Uterus (tissue), 4 donors: ENCODE data around the gene TEX11. TPM values are rescaled to one million over a fixed set of nuclear protein-coding genes. Genes with fewer than 3 reads are reported as not detected.
"Not testable (repeated sequence)": the region's sequence is repeated elsewhere in the genome, so short reads cannot be mapped to it uniquely, and the experiment has no call there.

ENCODE experiments used
- DNase-seq, 2 donors: peaks; one replicate each; pipeline ENCODE4 v3.0.0-alpha.2; 2019 to 2020
- H3K27ac ChIP-seq, 2 donors: fragments of 200-600 bp; sonication (generic); 1 replicate in 1 of 2; 2 replicates in 1 of 2; pipeline ENCODE4 v1.5.1; 2016 to 2018
- H3K27me3 ChIP-seq, 2 donors: fragments of 200-600 bp; sonication (generic); one replicate each; pipeline ENCODE4 v1.5.1; 2018 to 2019; ENCODE audit warnings: control low read depth in 1 of 2
- H3K36me3 ChIP-seq, 2 donors: fragments of 200-600 bp; sonication (generic); one replicate each; pipeline ENCODE4 v1.5.1; 2019; ENCODE audit warnings: control low read depth in 1 of 2
- H3K4me1 ChIP-seq, 2 donors: fragments of 200-600 bp; sonication (generic); one replicate each; pipeline ENCODE4 v1.5.1; 2018 to 2019; ENCODE audit warnings: control low read depth in 1 of 2
- H3K4me3 ChIP-seq, 2 donors: fragments of 200-600 bp; sonication (generic); 1 replicate in 1 of 2; 2 replicates in 1 of 2; pipeline ENCODE4 v1.5.1; 2018 to 2019; ENCODE audit warnings: mild to moderate bottlenecking in 1 of 2
- H3K9me3 ChIP-seq, 2 donors: fragments of 200-600 bp; sonication (generic); one replicate each; pipeline ENCODE4 v1.5.1; 2019; ENCODE audit warnings: control low read depth in 1 of 2
- CTCF ChIP-seq, 4 experiments: fragments of 200-600 bp in 2 of 4; fragments of 450-650 bp in 2 of 4; sonication (generic) in 2 of 4; IDR thresholded peaks; one replicate each; pipeline ENCODE4 v1.5.1; 2016 to 2019; ENCODE audit warnings: antibody characterized with exemption in 4 of 4, mild to moderate bottlenecking in 2 of 4, moderate library complexity in 1 of 4
- POLR2A ChIP-seq, 2 donors: fragments of 450-650 bp; IDR thresholded peaks; one replicate each; pipeline ENCODE4 v1.6.1; 2016; ENCODE audit warnings: antibody characterized with exemption in 2 of 2, mild to moderate bottlenecking in 1 of 2, moderate library complexity in 1 of 2
- intact Hi-C: fragments of 100-400 bp; cut with DNase I; formaldehyde crosslinking; loops from one replicate; pipeline ENCODE4 v1.15.1; 2023; ENCODE audit warnings: low total_unique reads
- total RNA-seq, 4 donors: library from RNA; depleted of rRNA in 3 of 4; stranded (reverse); fragments of >200 nt in 3 of 4; gene quantifications; one replicate each; pipeline versions ENCODE4 v1.1.0 to v1.2.4, GENCODE V29; 2014 to 2023
- donor health status: DM: yes; HTN: yes; CAD: no.

TEX11 gene
- total RNA-seq, 4 donors from 2014 or later = 0.35 TPM; not detected in 3

GRCh38 chrX:70669120-70669519 is 239.4 kb downstream of the TEX11 start:
- Histone ChIP-seq H3K36me3 (no peaks in the 10 kb centered on the region), H3K27ac (no peak overlapping the region), H3K9me3 (no peaks in the 10 kb centered on the region), H3K4me1 (no peaks in the 10 kb centered on the region), H3K4me3 (no peak overlapping the region), H3K27me3 (no peaks in the 10 kb centered on the region)
- TF ChIP-seq CTCF (IDR thresholded peaks at IDR 0.05) (no peak), POLR2A (IDR thresholded peaks at IDR 0.05) (no peak)
- intact Hi-C loops = no loop called here
- DNase-seq = no peak

GRCh38 chrX:70664726-70665125 is 243.8 kb downstream of the TEX11 start:
- intact Hi-C loops = no loop called here
- H3K36me3 ChIP-seq = no peaks in the 10 kb centered on the region
- no peaks in the 10 kb centered on the region for H3K9me3 ChIP-seq
- no peak for DNase-seq
- no peaks in the 10 kb centered on the region for H3K4me1 ChIP-seq
- H3K27me3 ChIP-seq = no peaks in the 10 kb centered on the region
- TF ChIP-seq CTCF (IDR thresholded peaks at IDR 0.05) (no peak), POLR2A (IDR thresholded peaks at IDR 0.05) (no peak)
- no peak overlapping the region for H3K27ac ChIP-seq
- no peak overlapping the region for H3K4me3 ChIP-seq

- H3K9me3 ChIP-seq, intact Hi-C loops, H3K36me3 ChIP-seq, H3K27me3 ChIP-seq, H3K4me3 ChIP-seq, H3K27ac ChIP-seq, DNase-seq, H3K4me1 ChIP-seq: not testable (repeated sequence)
Observed at GRCh38 chrX:70661124-70661523, 247.4 kb downstream of the TEX11 start.

DNA sequence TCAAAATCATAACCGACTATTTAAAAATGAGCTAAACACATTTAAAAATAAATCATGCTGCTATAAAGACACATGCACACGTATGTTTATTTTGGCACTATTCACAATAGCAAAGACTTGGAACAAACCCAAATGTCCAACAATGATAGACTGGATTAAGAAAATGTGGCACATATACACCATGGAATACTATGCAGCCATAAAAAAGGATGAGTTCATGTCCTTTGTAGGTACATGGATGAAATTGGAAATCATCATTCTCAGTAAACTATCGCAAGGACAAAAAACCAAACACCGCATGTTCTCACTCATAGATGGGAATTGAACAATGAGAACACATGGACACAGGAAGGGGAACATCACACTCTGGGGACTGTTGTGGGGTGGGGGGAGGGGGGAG is 251.0 kb downstream of the TEX11 start:
- H3K4me1 ChIP-seq, H3K4me3 ChIP-seq, H3K9me3 ChIP-seq, H3K36me3 ChIP-seq, DNase-seq, intact Hi-C loops, H3K27ac ChIP-seq: not testable (repeated sequence)
- peaks cover 0 to 11% of the 10 kb centered on the region in 2 donors for H3K27me3 ChIP-seq

DNA sequence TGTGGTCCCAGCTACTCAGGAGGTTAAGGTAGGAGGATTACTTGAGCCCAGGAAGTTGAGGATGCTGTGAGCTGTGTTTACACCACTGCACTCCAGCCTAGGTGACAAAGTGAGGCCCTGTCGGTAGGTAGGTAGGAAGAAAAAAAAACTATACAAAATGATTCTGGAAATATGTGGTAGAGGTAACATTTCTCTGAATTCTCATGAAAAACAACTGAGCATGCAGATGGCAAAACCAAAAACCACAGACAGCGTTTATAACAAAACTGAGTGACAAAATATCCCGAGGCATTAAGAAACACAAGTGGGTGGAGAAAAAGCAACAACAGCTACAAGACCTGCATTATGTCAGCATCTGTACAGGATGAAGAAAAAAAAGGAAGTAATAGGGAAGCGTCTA is 252.2 kb downstream of the TEX11 start:
- Histone ChIP-seq H3K27me3 (peaks cover 0 to 11% of the 10 kb centered on the region in 2 donors), H3K27ac (no peak overlapping the region), H3K4me3 (no peak overlapping the region), H3K36me3 (no peaks in the 10 kb centered on the region), H3K4me1 (no peaks in the 10 kb centered on the region), H3K9me3 (no peaks in the 10 kb centered on the region)
- intact Hi-C loops = no loop called here
- TF ChIP-seq CTCF (IDR thresholded peaks at IDR 0.05) = no peak
- no peak for TF ChIP-seq POLR2A (IDR thresholded peaks at IDR 0.05)
- no peak for DNase-seq

- H3K27ac ChIP-seq, H3K36me3 ChIP-seq, H3K9me3 ChIP-seq, H3K27me3 ChIP-seq, DNase-seq, intact Hi-C loops, H3K4me3 ChIP-seq, H3K4me1 ChIP-seq: not testable (repeated sequence)
Observed at GRCh38 chrX:70647910-70648309, 260.6 kb downstream of the TEX11 start.

- no peak for TF ChIP-seq POLR2A (IDR thresholded peaks at IDR 0.05)
- TF ChIP-seq CTCF (IDR thresholded peaks at IDR 0.05) = no peak
- intact Hi-C loops = no loop called here
- Histone ChIP-seq H3K36me3 (no peaks in the 10 kb centered on the region), H3K4me1 (no peaks in the 10 kb centered on the region), H3K4me3 (no peak overlapping the region), H3K27ac (no peak overlapping the region), H3K9me3 (no peaks in the 10 kb centered on the region), H3K27me3 (no peaks in the 10 kb centered on the region)
- no peak for DNase-seq
Observed at GRCh38 chrX:70636218-70636617, 272.3 kb downstream of the TEX11 start.
